SHP77 (cell line): ENCODE measurements around the gene STARD10.

Experiments used
- DNase-seq, 2 experiments: peaks; one replicate each; lab custom pipeline; 2025; lab: John Stamatoyannopoulos, UW

STARD10 gene

DNA sequence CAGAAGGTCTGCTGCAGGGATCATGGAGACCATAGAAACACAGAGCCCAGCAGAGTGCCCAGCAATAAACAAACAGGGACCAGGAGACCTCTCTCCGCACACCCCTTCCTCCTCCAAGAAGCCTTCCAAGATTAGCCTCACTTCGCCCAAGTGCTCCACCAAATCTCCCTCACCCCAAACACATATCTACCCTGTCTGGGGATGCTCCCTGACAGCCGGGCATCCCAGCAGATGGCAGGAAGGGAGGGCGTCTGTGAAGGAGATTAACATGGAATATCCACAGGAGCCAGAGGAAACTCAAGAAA lies 68.2 kb downstream of the STARD10 start:
- no peak for DNase-seq

GRCh38 chr11:72724851-72725723 lies 68.8 kb downstream of the STARD10 start:
- peak; percentile 77 to 82 for DNase-seq

DNA sequence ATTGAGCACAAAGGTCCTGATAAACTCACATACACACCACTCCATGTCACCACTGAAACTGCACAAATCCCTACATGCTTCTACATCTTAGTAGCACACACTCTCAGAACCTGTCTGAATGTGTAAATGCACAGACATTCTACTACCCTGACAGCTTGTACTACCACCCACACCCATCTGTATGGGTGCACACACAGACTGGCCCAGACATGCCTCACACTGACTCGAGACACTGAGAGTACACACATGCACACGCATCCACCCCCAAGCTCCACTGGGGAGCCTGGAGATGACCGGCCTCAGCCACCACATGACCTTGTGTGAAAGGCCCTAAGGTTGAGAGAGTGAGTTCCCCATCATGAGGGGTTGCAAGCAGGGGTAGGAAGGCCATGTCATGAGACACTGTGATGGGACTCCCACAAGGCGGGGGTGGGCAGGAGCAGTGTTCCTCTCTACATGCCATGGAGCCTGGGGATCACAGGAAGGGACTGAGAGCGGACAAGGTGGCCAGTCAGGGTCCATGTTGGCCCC lies 69.8 kb downstream of the STARD10 start:
- DNase-seq, result no peak

GRCh38 chr11:72723508-72723907 lies 70.3 kb downstream of the STARD10 start:
- no peak for DNase-seq

- DNase-seq, result peak; percentile 85 to 86
These were observed 71.6 kb downstream of the STARD10 start for GRCh38 chr11:72722050-72722748.

DNA sequence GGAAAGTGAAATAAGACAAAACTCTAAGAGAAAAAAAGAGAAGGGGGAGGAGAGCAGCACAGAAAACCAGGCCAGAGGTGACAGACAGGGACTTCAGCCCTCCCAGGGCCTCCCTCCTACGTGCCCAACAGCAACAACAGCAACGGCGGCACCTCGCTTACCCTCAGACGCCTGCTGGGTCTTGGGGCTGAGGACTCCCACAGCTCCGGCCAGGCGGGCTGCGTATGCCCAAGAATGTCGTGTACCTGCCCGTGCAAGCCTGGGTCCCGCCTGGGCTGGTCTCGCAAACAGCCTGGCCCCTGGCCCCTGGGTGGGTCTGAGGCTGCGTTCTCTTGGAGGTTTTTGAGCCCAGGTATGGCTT lies 72.2 kb downstream of the STARD10 start:
- no peak for DNase-seq

DNA sequence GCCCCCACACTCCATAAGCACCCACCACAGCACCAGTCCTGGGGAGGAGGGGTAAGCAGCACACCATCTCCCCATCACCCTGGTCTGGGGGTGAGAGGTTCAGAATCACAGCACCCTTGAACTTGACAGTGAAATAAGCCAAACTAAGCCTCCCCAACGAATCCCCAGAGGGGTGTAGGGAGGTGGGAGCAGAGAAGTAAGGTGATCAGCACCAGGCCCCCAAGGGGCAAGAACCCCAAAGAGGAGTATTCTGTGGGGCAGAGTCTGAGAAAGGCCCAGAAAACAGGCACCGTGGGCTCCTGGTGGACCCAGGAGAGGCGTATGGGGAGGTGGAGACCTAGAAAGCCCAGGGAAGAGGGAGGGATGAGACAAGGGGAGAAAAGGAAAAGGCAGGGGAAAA lies 72.6 kb downstream of the STARD10 start:
- DNase-seq, result no peak

DNA sequence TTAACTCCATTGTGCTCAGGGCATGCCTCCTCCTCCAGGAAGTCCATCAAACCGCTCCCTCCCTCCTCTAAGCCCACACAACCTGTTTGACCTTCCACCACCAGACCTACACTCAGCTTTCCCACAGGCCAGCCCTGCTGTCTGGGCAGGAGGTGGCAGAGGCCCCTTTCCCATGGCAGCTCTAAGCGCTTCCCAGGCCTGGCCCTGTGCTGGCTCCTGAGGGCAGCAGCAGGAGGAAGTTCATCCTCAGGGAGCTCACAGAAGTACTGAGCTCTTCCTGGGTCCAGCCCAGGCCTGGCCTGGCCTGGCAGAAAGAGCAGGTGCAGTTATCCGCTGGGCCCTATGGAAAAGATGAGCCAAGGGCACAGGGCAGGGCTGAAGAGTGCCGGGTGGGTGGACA lies 73.1 kb downstream of the STARD10 start:
- no peak for DNase-seq

GRCh38 chr11:72720047-72720446 lies 73.8 kb downstream of the STARD10 start:
- DNase-seq, result no peak

GRCh38 chr11:72719551-72719950 lies 74.3 kb downstream of the STARD10 start:
- DNase-seq, result no peak

DNA sequence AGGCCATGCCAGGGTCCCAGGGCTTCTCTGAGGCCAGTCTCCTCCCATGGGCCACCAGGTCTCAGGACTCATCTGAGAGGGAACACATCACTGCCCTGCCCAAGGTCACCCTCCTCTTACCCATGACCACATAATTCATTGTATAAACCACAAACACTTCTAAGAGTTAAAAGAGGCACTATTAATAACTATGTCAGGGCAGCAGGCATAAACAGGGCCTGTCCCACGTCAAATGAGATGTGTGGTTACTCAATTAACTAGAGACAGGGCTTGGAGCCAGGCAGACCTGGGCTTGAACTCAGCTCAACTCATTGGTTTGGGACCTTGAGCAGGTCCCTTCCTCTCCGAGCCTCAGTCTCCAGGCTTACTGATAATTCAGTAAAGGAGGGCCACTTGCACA lies 74.7 kb downstream of the STARD10 start:
- DNase-seq, result no peak

DNA sequence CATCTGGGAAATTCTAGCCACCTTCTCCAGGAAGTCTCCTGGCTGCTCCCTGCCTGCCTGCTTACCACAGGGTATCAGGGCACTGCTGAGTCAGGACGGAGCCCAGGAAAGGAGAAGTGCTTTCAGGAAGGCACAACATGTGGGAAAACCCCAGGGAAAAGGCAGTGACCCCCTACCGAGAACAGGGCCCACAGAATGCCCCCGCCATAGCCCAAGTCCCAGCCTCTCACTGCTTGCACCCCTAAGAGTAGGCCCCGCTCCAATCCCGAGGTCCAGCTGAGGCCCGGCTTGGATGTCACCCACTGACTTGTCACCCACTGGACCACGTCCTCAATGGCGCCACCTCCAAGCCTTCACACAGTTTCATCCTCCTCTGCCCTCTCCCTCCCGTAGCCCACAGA lies 75.7 kb downstream of the STARD10 start:
- no peak for DNase-seq

DNA sequence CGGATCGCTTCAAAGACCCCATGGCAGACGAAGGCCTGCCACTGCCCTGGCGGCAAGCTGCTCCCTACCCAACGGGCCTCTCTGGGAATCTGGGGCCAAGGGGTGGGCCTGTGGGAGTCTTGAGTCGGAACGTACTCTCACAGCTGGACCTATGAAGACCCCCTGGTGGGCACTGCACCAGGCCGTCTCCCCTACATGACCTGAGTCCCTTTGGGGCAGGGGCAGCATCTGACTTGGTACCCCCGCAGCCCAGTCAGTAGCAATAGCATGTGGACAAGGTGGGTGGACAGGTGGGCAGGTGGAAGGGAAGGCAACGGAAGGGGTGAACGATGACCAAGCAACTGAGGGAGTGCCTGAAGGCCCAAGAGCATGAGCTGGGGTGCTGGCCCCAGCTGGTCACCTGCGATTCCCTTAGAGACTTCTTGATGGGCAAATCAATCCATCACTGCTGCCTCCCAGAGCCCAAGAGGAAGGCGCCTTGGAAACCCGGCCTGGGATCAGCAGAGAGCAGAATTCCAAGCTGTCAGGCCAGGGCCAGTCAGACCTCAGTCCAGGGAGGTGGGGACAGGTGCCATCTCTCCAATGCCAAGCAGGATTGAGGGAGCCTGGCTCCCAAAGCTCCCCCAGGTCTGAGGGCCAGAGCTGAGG lies 76.9 kb downstream of the STARD10 start:
- DNase-seq, result no peak

DNA sequence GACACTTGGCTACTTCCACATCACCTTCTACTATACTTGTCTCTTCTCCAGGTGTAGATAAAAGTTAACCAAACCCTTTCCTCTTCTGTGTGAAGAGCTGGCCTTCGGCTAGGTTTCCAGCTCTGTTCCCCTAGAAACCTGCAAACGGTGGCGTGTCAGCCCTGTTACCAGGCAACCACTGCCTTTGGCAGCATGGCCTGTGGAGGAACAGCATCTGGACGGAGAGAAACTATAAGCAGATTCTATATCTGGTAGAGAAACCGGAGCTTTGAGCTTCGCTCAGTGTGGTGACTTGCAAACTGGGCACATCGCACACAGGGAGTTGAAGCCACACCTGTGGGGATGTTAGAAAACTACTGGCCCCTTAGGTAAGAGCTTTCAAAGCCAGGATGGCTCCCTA lies 77.6 kb downstream of the STARD10 start:
- no peak for DNase-seq

DNA sequence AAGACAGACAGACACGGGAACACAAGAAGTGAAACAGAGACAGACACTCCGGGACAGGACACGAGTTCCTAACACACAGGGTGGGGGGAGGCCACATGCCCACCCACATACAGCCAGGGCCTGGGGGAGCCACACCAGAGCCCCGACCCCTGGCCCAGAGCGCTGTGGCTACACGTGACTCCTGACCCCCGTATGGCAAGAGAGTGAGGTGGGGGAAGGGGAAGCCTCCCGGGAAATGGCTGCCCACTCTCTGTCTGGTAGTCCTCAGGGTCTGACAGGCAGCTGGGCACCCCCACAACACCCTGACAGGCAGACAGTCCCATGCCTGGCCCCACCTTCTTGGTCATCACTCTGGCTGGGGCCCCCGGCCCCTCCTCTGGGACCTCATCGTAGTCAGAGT lies 81.0 kb downstream of the STARD10 start:
- no peak for DNase-seq

- no peak for DNase-seq
These were observed 81.6 kb downstream of the STARD10 start for GRCh38 chr11:72712168-72712751.

- no peak for DNase-seq
These were observed 82.7 kb downstream of the STARD10 start for GRCh38 chr11:72711141-72711540.

DNA sequence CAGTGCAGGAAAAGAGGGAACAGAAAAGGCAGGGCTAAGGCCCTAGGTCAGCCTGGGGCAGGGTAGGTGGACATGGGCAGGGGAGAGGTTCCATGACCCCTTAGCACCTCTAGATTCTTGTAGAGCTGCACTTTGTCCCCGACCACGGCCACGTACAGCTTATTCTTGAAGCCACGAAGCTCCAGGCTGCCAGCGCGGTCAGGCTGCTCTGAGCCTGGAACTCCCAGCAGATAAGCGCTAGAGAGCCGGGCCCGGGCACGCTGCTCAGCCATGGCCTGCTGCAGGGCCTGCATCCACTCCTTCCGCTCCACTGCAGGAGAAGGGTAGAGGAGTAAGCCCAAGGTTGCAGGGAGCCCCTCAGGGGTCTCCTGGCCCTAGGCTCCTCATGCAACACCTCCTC lies 83.6 kb downstream of the STARD10 start:
- no peak for DNase-seq

GRCh38 chr11:72709478-72710238 lies 84.2 kb downstream of the STARD10 start:
- no peak for DNase-seq

GRCh38 chr11:72707032-72707431 lies 86.8 kb downstream of the STARD10 start:
- DNase-seq, result no peak

GRCh38 chr11:72706579-72706978 lies 87.3 kb downstream of the STARD10 start:
- DNase-seq, result no peak
